GM12875 (cell line): Measurements from ENCODE around the gene SELENOS.

Experiments used
- H3K4me3 ChIP-seq: one replicate; pipeline ENCODE4 v1.5.1; 2011; ENCODE audit warnings: low read depth, low read length, control low read depth
- CTCF ChIP-seq: IDR thresholded peaks from 2 replicates; pipeline ENCODE4 v1.5.1; 2011; ENCODE audit warnings: low read depth, mild to moderate bottlenecking, control low read depth, inconsistent platforms, low read length, moderate library complexity, borderline replicate concordance; ENCODE audit not compliant: insufficient read depth

SELENOS gene

DNA sequence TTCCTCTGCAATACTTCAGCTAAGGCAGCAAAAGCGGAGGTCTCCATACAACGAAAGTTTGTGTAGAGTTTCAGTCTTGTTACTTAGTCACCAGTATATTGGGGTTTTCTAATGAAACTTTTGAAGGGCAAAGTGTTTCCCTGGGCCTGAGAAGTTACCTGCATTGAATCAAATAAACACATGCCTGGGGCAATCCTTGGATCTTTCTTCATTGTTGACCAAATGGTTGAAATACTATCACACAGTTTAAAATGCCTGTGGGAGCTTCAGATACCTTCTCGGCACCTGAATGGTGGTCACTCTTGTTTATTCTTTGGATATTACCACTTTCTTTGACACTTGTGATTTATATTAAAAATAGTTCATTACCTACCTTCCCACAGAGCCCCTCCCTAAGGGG is 24.4 kb downstream of the SELENOS start:
- no peak for TF ChIP-seq CTCF
- peak overlapping the region; percentile 78 for H3K4me3 ChIP-seq

DNA sequence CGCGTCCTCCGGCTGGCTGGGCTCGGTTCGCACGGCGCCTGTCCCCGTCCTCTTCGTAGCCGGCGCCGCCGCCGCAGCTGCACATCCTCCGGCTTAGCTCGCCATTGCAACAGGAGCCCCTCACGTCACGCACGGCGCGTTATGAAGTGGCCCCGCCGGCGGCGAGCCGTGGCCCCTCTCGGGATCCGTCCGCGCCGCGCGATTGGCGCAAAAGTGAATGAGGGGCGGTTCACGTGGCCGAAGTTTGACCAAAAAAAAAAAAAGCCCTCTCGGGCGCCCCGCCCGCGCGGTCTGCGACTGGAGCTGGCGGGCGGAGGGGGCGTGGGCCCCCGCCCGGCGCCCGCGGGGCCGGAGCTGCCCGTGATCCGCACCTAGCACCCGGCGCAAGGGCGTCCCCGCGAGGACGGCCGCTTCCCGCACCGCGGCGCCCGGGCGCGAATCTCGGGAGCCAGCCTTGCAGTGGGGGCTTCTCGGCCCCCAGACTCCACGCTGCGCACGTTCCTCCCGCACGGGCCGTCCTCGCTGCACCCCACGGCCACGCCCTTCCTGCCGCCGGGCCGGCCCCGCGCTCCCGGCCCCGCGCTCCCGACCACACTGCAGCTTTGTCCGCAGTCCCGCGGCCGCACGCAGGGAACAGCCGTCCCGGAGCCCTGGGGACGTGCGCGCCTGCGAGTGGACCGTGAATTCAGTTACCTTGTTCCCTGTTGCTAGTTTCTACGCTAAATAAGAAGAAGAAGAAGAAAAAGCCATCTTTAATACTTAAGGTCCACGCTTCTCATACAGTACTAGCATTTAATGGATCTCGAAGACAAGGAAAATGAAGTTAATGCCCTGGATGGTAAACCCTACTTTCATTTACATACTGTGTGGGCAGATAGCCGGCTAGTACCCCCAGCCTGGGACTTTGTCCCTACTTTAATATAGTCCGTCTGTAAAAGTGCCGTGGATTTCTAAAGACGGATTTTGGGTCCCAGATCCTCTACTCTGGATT is 25.2 kb downstream of the SELENOS start, which contains the start of gene CHSY1:
CHSY1 (minus strand) TSS at position 219 of the 991 bp plus-strand sequence. CDS start 592 bp downstream, outside the sequence.
- peak within 1 kb of the TSS; percentile 78 for H3K4me3 ChIP-seq
- peak; percentile 21; the same call in 1 of the 2 replicates for TF ChIP-seq CTCF

DNA sequence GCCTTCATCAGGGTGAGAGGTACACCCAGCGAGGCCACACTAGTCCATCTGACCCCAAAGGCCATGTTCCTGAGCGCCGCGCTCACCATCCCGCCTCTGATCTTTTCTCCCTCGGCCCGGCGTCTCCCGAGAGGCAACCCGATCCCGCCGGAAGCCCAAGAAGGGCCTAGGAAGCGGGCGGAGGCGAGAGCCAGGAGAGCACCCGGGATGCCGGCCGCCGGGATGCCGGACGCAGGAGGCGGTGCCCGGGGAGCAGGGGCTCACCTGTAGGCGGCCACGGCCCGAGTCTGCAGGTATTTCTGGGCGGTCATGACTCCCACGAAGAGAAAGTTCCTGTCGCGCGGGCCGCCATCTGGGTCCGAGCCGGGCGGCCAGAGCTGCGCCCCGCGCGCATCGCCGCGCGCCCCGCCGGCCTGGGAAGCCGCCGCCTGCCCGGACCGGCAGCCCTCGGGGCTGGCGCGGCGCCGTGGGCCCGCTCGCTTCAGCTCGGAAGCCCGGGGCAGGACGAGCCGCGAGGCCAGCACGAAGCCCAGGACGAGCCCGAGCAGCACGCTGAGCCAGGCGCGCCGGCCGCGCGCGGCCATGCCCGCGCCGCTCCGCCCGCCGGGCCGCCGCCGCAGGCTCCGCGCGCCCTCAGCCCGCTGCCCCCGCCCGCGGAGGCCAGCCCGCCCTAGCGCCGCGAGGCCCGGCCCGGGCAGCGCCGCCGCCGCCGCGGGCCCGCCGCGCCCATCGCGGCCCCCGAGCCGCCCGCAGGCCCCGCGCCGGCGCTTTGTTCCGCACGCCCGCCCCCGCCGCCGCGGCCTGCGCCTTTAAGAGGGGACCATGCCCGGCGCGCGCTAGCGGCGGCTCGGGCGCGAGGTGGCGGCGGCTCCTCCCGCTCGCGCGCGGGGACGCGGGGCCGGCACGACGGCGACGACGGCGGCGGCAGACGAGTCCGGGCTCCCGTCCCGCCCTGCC is 26.1 kb downstream of the SELENOS start:
- TF ChIP-seq CTCF = no peak
- peak overlapping the region; percentile 78 for H3K4me3 ChIP-seq

DNA sequence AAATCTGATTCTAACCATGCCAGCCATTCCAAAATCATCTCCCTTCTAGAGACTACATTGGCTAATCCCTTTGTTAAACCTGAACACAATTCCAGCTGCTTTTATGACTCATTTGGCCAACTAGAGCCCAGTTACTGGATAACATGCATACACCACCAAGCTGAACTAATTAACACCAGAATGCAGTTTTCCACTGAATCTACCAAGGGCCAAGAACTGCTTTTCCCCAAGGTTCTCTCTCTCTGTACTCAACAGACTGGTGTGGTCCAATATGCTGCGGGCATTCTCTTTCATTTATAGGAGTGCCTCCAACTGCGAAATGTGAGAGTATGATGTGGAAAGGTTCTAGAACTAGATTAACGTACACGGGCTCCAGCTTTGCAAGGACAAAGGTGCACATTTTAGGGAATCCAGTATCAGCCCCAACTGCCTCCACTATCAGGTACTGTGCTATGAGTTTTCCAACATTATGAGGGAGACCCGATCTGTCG is 26.9 kb downstream of the SELENOS start:
- H3K4me3 ChIP-seq = peak overlapping the region; percentile 70

GRCh38 chr15:101248274-101248673 is 29.0 kb downstream of the SELENOS start:
- no peak for TF ChIP-seq CTCF

More for the DNA sequence above, 26.9 kb downstream of the SELENOS start:
- TF ChIP-seq CTCF = no peak

GRCh38 chr15:101246824-101247745 is 30.2 kb downstream of the SELENOS start:
- no peak overlapping the region for H3K4me3 ChIP-seq
- no peak for TF ChIP-seq CTCF

More at GRCh38 chr15:101248274-101248673, 29.0 kb downstream of the SELENOS start:
- H3K4me3 ChIP-seq = no peak overlapping the region
